Astrocyte of the spinal cord (primary cell): ENCODE data around the gene GADD45GIP1.
A peak's percentile ranks its signal among the peaks of the same experiment; 100 is the strongest.
"Not testable (repeated sequence)": the region's sequence is repeated elsewhere in the genome, so short reads cannot be mapped to it uniquely, and the experiment has no call there.

ENCODE experiments used
- DNase-seq: peaks from one replicate; pipeline ENCODE4 v3.0.0; 2011; ENCODE audit warnings: low read depth, low spot score
- H3K4me3 ChIP-seq: 2 replicates; pipeline ENCODE4 v1.5.1; 2011; ENCODE audit warnings: low read depth, mild to moderate bottlenecking, low read length, moderate library complexity
- CTCF ChIP-seq: IDR thresholded peaks from 2 replicates; pipeline ENCODE4 v1.5.1; 2012; ENCODE audit warnings: low read depth, mild to moderate bottlenecking, low read length, inconsistent platforms
- in situ Hi-C: cut with HindIII; loops from 2 replicates; pipeline ENCODE4 v1.10.0; 2017; ENCODE audit warnings: low sequenced_read_pairs

The GADD45GIP1 gene

GRCh38 chr19:12918253-12918652 lies 38.8 kb downstream of the GADD45GIP1 start:
- no peak for TF ChIP-seq CTCF
- no peak overlapping the region for H3K4me3 ChIP-seq
- no peak for DNase-seq
- in situ Hi-C loops = no loop called here

- H3K4me3 ChIP-seq, in situ Hi-C loops, DNase-seq: not testable (repeated sequence)
These were observed 41.2 kb downstream of the GADD45GIP1 start for GRCh38 chr19:12915860-12916259.

GRCh38 chr19:12913851-12914690 lies 43.0 kb downstream of the GADD45GIP1 start:
- no peak for TF ChIP-seq CTCF
- in situ Hi-C loops = no loop called here
- no peak overlapping the region for H3K4me3 ChIP-seq
- DNase-seq = no peak

GRCh38 chr19:12913011-12913561 lies 43.9 kb downstream of the GADD45GIP1 start:
- no peak overlapping the region for H3K4me3 ChIP-seq
- DNase-seq = peak; percentile 37
- in situ Hi-C loops = no loop called here
- no peak for TF ChIP-seq CTCF

GRCh38 chr19:12912571-12912970 lies 44.5 kb downstream of the GADD45GIP1 start:
- H3K4me3 ChIP-seq = no peak overlapping the region
- no peak for DNase-seq
- no peak for TF ChIP-seq CTCF
- in situ Hi-C loops = no loop called here

- no peak for TF ChIP-seq CTCF
- H3K4me3 ChIP-seq = no peak overlapping the region
- in situ Hi-C loops = no loop called here
These were observed 49.9 kb downstream of the GADD45GIP1 start for GRCh38 chr19:12907166-12907565.

More at GRCh38 chr19:12907166-12907565, 49.9 kb downstream of the GADD45GIP1 start:
- DNase-seq = no peak
